Skeletal muscle tissue (tissue), 4 donors: Measurements from ENCODE around the gene SLC66A3. TPM values are rescaled to one million over a fixed set of nuclear protein-coding genes. Genes with fewer than 3 reads are reported as not detected.
A peak's percentile ranks its signal among the peaks of the same experiment; 100 is the strongest.

Source experiments
- H3K27ac ChIP-seq: one replicate; pipeline ENCODE4 v1.7.0; 2013; ENCODE audit warnings: mild to moderate bottlenecking, low read depth, low read length, inconsistent platforms
- H3K27me3 ChIP-seq, 3 donors: one replicate each; pipeline ENCODE4 v1.7.0; 2013; ENCODE audit warnings: low read length in 3 of 3; ENCODE audit not compliant: control insufficient read depth in 3 of 3, insufficient read depth in 3 of 3
- H3K36me3 ChIP-seq, 3 donors: one replicate each; pipeline ENCODE4 v1.7.0; 2013; ENCODE audit warnings: low read length in 3 of 3; ENCODE audit not compliant: control insufficient read depth in 3 of 3, insufficient read depth in 3 of 3
- H3K4me1 ChIP-seq, 3 donors: one replicate each; pipeline ENCODE4 v1.7.0; 2013; ENCODE audit warnings: low read length in 3 of 3, mild to moderate bottlenecking in 3 of 3; ENCODE audit not compliant: control insufficient read depth in 3 of 3, insufficient read depth in 3 of 3
- H3K4me3 ChIP-seq, 3 donors: one replicate each; pipeline ENCODE4 v1.7.0; 2013; ENCODE audit warnings: low read length in 3 of 3
- H3K9ac ChIP-seq, 3 donors: one replicate each; pipeline ENCODE4 v1.7.0; 2013; ENCODE audit warnings: low read length in 3 of 3, mild to moderate bottlenecking in 3 of 3, moderate library complexity in 2 of 3, low read depth in 1 of 3
- H3K9me3 ChIP-seq, 3 donors: one replicate each; pipeline ENCODE4 v1.7.0; 2013; ENCODE audit warnings: low read length in 3 of 3; ENCODE audit not compliant: control insufficient read depth in 3 of 3
- total RNA-seq: library from RNA; depleted of rRNA; stranded (reverse); fragments of >200 nt; gene quantifications from one replicate; pipeline ENCODE4 v1.2.3, GENCODE V29; 2014
- donor health status: Osteomylitis.

SLC66A3 gene
- total RNA-seq, 1 donor from 2014 or later, result 20.9 TPM

GRCh38 chr2:11123856-11124759 is 31.2 kb upstream of the SLC66A3 start:
- Histone ChIP-seq H3K4me1 (no peaks in the 10 kb centered on the region), H3K27me3 (peaks cover 0 to 17% (median 6%) of the 10 kb centered on the region in 3 donors), H3K4me3 (no peak overlapping the region), H3K9me3 (no peaks in the 10 kb centered on the region), H3K27ac (no peak overlapping the region), H3K9ac (no peak overlapping the region), H3K36me3 (no peaks in the 10 kb centered on the region)

GRCh38 chr2:11124760-11125068 is 30.6 kb upstream of the SLC66A3 start:
- Histone ChIP-seq H3K36me3 (no peaks in the 10 kb centered on the region), H3K4me3 (no peak overlapping the region), H3K4me1 (no peaks in the 10 kb centered on the region), H3K9ac (no peak overlapping the region), H3K9me3 (no peaks in the 10 kb centered on the region), H3K27me3 (peaks cover 0 to 17% (median 6%) of the 10 kb centered on the region in 3 donors), H3K27ac (no peak overlapping the region)

DNA sequence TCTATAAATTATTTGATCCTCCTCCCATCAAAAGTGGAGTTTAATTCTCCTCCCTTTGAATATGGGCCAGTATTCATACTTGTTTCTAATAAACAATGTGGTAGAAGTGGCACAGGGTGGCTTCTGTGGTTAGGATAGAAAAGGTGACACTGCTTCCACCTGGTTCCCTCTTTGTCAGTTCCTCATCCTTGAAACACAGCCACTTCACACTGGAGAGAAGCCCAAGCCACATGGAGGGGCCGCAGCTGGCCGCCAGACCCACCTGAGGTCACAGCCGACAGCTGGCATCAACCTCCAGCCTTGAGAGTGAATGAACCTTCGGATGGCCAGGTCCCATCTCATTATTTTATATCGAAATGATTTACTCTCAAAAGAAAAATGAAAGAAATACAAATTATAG is 27.5 kb upstream of the SLC66A3 start:
- Histone ChIP-seq H3K9me3 (no peaks in the 10 kb centered on the region), H3K27me3 (peaks cover 4 to 21% (median 20%) of the 10 kb centered on the region in 3 donors), H3K9ac (no peak overlapping the region), H3K36me3 (no peaks in the 10 kb centered on the region), H3K4me3 (no peak overlapping the region), H3K27ac (no peak overlapping the region), H3K4me1 (peaks cover 8 to 9% (median 9%) of the 10 kb centered on the region in 3 donors)

- Histone ChIP-seq H3K4me3 (no peak overlapping the region), H3K36me3 (no peaks in the 10 kb centered on the region), H3K9me3 (no peaks in the 10 kb centered on the region), H3K9ac (no peak overlapping the region), H3K27ac (no peak overlapping the region), H3K4me1 (peaks cover 14 to 15% (median 14%) of the 10 kb centered on the region in 3 donors), H3K27me3 (peaks cover 4 to 21% (median 16%) of the 10 kb centered on the region in 3 donors)
Observed at GRCh38 chr2:11128243-11128951, 26.9 kb upstream of the SLC66A3 start.

DNA sequence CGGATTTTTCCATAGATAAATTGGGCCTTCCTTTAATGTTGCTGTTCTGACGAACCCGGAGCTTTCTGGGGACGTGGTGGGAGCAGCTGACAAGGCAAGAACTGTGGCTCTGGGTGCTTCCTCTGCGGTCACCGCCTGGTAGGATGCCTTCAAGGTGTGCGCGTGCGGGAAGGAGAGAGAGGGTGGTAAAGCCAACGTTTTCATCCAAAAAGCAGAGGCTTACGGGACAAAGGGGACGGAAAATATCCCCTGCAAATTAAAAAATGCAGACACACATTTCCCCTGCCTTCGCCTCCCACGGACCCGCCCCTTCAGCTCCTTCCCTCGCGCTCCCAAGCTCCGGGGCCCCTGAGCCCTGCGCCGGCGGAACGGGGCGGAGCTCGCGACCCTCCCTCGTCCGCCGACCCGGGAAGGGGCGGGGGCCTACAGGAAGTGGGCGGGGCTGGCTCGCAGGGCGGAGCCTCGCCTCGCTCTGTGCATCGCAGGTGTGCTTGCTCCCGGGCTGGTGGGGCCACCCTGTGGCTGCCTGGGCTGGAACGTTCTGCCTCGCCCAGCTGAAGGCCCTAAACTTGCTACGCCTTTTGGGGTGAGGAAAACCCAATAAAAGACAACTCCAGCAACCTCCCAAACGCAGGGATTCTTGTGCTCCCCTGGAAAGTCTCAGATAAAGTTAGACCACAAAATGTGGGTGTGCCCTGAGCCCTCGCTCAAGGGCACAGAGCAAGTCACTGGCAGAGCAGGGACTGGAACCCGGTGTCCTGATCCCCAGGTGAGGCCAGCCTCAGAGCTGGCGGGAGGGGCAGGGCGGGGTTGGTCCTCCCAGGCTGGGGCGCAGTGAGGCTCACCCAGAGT is 25.4 kb upstream of the SLC66A3 start:
- Histone ChIP-seq H3K9me3 (no peaks in the 10 kb centered on the region), H3K27me3 (peaks cover 4 to 15% (median 9%) of the 10 kb centered on the region in 3 donors), H3K36me3 (no peaks in the 10 kb centered on the region), H3K4me3 (peak overlapping the region; percentile 43 to 60 (median 54)), H3K9ac (peak overlapping the region in 1 of 3 donors; percentile 14), H3K4me1 (peaks cover 19 to 26% (median 25%) of the 10 kb centered on the region in 3 donors), H3K27ac (no peak overlapping the region)

- Histone ChIP-seq H3K9ac (no peak overlapping the region), H3K27me3 (peaks cover 4 to 15% (median 10%) of the 10 kb centered on the region in 3 donors), H3K36me3 (no peaks in the 10 kb centered on the region), H3K4me1 (peaks cover 19 to 26% (median 25%) of the 10 kb centered on the region in 3 donors), H3K27ac (no peak overlapping the region), H3K9me3 (no peaks in the 10 kb centered on the region), H3K4me3 (no peak overlapping the region)
Observed at GRCh38 chr2:11131166-11131920, 23.9 kb upstream of the SLC66A3 start.

DNA sequence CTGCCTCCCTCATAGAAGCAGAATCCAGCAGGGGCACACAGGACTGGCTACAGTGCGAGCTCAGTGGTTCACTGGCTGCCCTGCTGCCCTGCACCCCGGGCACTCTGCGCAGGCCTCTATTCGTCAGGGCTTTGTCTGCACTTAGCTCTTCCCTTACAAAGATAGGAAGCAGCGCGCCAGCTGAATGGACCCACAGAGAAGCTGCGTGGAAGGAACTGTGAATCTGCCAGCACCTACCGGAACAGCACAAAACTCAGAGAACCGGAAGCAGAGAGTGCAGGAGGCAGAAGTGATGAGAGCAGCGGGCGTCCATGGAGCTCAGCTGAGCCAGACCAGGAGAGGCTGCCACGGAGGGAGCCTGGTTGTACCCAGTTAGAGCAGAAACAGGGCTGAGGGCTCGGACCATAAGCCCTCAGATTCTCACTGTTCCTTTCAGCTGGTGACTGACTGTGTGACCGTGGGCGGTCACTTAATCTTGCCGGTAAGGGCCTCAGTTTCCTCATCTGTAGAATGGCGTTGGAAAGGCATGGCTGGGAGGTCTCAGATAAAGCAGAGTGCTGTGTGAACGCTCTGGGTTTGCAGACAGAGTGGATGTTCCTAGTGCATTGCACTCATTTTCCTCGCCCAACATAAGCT is 23.1 kb upstream of the SLC66A3 start:
- no peaks in the 10 kb centered on the region for H3K9me3 ChIP-seq
- no peaks in the 10 kb centered on the region for H3K36me3 ChIP-seq
- peak overlapping the region in 1 of 3 donors; percentile 62 for H3K9ac ChIP-seq
- peaks cover 19 to 26% (median 25%) of the 10 kb centered on the region in 3 donors for H3K4me1 ChIP-seq
- peak overlapping the region in 1 of 3 donors; percentile 35 for H3K4me3 ChIP-seq
- H3K27ac ChIP-seq, result no peak overlapping the region
- peaks cover 4 to 15% (median 10%) of the 10 kb centered on the region in 3 donors for H3K27me3 ChIP-seq

DNA sequence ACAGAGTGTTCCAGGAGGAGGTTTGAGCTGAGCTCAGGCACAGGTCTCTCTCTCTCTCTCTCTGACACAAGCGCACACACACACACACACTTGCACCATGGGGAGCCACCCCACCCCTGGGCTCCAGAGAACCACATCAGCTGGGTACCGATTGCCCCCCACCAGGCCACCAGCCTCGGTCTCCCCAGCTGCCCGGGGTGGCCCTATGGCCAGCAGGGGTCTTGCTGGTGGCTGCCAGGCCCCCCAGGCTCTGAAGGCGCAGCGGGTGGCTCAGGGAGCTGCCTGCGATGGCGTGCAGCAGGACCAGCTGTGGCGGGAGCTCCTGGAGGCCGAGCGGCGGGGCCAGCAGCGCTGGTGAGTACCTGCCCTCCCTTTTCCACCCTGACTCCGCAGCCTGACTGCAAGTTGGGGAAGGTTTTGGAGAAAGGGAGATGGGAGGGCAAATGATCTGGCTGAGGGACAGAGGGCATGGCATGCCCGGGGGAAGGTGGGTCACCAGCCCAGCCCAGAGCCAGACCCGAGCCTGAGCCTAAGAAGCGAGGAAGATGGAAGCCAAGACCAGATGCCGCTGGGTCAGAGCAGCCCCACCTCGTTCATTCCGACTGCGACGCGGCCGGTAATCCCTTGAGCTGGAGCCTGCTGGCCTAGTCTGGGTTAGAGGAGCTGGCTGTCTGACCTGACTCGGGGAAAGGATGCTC is 21.9 kb upstream of the SLC66A3 start:
- H3K9ac ChIP-seq, result peak overlapping the region; percentile 62 to 72 (median 68)
- no peak overlapping the region for H3K27ac ChIP-seq

More for the DNA sequence above, 21.9 kb upstream of the SLC66A3 start:
- Histone ChIP-seq H3K27me3 (peaks cover 4 to 15% (median 10%) of the 10 kb centered on the region in 3 donors), H3K4me3 (peak overlapping the region; percentile 74 to 80 (median 79)), H3K4me1 (peaks cover 19 to 26% (median 25%) of the 10 kb centered on the region in 3 donors), H3K36me3 (no peaks in the 10 kb centered on the region), H3K9me3 (no peaks in the 10 kb centered on the region)
